ENCODE data around the gene DNAJA3.

The DNAJA3 gene

DNA sequence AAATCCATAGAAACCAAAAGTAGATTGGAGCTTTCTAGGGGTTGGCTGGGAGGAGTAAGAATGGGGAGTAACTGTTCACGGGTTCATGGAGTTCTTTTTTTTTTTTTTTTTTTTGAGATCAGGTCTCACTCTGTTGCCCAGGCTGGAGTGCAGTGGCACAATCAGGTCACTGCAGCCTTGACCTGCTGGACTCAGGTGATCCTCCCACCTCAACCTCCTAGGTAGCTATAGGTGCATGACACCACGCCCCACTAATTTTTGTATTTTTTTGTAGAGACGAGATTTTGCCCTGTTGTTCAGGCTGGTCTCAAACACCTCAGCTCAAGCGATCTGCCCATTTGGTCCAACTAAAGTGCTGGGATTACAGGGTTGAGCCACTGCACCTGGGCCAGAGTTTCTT, 47.2 kb downstream of the DNAJA3 start:
- no peak for ATAC-seq
- TF ChIP-seq ZFP3 (CRISPR knock-in tag; IDR thresholded peaks at IDR 0.05) = no peak
- TF ChIP-seq ZNF8 (CRISPR knock-in tag; IDR thresholded peaks at IDR 0.05) = no peak
- no peak for TF ChIP-seq GLIS3 (CRISPR knock-in tag; IDR thresholded peaks at IDR 0.05)
- TF ChIP-seq OSR1 (CRISPR knock-in tag; IDR thresholded peaks at IDR 0.05) = no peak
- TF ChIP-seq, protein P1, sequence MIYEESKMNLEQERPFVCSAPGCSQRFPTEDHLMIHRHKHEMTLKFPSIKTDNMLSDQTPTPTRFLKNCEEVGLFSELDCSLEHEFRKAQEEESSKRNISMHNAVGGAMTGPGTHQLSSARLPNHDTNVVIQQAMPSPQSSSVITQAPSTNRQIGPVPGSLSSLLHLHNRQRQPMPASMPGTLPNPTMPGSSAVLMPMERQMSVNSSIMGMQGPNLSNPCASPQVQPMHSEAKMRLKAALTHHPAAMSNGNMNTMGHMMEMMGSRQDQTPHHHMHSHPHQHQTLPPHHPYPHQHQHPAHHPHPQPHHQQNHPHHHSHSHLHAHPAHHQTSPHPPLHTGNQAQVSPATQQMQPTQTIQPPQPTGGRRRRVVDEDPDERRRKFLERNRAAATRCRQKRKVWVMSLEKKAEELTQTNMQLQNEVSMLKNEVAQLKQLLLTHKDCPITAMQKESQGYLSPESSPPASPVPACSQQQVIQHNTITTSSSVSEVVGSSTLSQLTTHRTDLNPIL (CRISPR knock-in tag; IDR thresholded peaks at IDR 0.05; ENCODE audit: low read depth) = no peak
- TF ChIP-seq ISL1 (CRISPR knock-in tag; IDR thresholded peaks at IDR 0.05) = no peak
- no peak for TF ChIP-seq TSHZ2 (CRISPR knock-in tag; IDR thresholded peaks at IDR 0.05)
- no peak for TF ChIP-seq ZFP30 (CRISPR knock-in tag; IDR thresholded peaks at IDR 0.05)
- TF ChIP-seq BACH2 (CRISPR knock-in tag; IDR thresholded peaks at IDR 0.05; ENCODE audit: borderline replicate concordance) = no peak
- TF ChIP-seq, protein P2, sequence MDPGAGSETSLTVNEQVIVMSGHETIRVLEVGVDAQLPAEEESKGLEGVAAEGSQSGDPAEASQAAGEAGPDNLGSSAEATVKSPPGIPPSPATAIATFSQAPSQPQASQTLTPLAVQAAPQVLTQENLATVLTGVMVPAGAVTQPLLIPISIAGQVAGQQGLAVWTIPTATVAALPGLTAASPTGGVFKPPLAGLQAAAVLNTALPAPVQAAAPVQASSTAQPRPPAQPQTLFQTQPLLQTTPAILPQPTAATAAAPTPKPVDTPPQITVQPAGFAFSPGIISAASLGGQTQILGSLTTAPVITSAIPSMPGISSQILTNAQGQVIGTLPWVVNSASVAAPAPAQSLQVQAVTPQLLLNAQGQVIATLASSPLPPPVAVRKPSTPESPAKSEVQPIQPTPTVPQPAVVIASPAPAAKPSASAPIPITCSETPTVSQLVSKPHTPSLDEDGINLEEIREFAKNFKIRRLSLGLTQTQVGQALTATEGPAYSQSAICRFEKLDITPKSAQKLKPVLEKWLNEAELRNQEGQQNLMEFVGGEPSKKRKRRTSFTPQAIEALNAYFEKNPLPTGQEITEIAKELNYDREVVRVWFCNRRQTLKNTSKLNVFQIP (CRISPR knock-in tag; IDR thresholded peaks at IDR 0.05; ENCODE audit: borderline replicate concordance, low read depth) = no peak
- TF ChIP-seq ESRRG (CRISPR knock-in tag; IDR thresholded peaks at IDR 0.05) = no peak
- no peak for TF ChIP-seq ARNTL (CRISPR knock-in tag; IDR thresholded peaks at IDR 0.05; ENCODE audit: borderline replicate concordance, low read depth)
- TF ChIP-seq ZNF70 (CRISPR knock-in tag; IDR thresholded peaks at IDR 0.05) = no peak

DNA sequence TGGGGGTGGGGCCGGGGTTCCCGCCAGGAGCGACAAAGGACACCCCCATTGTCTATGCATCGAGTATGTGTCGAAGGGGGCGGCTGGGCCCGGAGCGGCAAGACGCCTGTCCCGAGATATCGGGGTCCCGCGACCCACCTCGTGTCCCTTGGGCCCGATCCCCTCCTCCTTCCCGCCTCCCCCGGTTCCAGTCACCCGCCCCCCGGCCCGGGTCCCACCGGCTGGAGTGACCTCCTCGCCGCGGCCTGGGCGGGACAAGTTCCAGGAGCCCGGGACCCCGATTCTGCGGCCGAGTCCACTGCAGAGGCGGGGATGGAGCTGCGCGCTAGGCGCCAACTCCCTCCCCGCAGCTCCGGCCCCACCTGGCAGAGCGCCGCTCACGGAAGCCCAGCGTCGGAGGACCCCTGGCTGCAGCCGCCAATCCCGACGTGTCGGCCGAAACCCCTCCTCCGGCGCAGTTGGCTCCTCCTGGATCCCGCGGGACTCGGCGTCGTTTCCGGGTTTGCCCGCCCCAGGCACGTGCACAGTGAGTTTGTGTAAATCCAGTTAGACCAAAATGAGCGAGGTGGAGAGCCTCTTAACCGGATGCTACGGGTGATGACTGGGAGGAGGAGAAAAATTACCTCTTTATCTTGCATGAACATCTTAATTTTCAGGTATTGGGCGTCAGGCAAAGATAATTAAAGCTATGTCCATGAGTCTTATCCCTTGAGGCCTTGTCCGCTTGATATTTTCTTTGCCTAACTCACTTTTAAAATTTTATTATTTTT, 48.7 kb downstream of the DNAJA3 start, which contains the start of gene NMRAL1:
Gene NMRAL1 (minus strand): TSS at position 434 of the 770 bp plus-strand sequence. CDS start 493 bp downstream, outside the sequence.
- no peak for TF ChIP-seq TCF4 (CRISPR knock-in tag; IDR thresholded peaks at IDR 0.05; ENCODE audit: borderline replicate concordance)
- TF ChIP-seq OSR1 (CRISPR knock-in tag; IDR thresholded peaks at IDR 0.05) = no peak
- TF ChIP-seq ZFP3 (CRISPR knock-in tag; IDR thresholded peaks at IDR 0.05) = 0 out of 2 replicates have a peak, but pooled peaks have one; percentile 50
- no peak for TF ChIP-seq ARNTL (CRISPR knock-in tag; IDR thresholded peaks at IDR 0.05; ENCODE audit: borderline replicate concordance, low read depth)
- no peak for TF ChIP-seq ZNF8 (CRISPR knock-in tag; IDR thresholded peaks at IDR 0.05)
- TF ChIP-seq ISL1 (CRISPR knock-in tag; IDR thresholded peaks at IDR 0.05) = no peak
- TF ChIP-seq ZNF565 (CRISPR knock-in tag; conservative IDR thresholded peaks at IDR 0.05; ENCODE audit: low read depth) = no peak
- TF ChIP-seq, protein P2 (CRISPR knock-in tag; IDR thresholded peaks at IDR 0.05; ENCODE audit: borderline replicate concordance, low read depth) = 0 out of 2 replicates have a peak, but pooled peaks have one; percentile 33
- 0 out of 2 replicates have a peak, but pooled peaks have one; percentile 29 for TF ChIP-seq SNAI2 (CRISPR knock-in tag; IDR thresholded peaks at IDR 0.05)
- TF ChIP-seq ESRRG (CRISPR knock-in tag; IDR thresholded peaks at IDR 0.05) = no peak
- no peak for TF ChIP-seq ZFP30 (CRISPR knock-in tag; IDR thresholded peaks at IDR 0.05)
- TF ChIP-seq TSHZ2 (CRISPR knock-in tag; IDR thresholded peaks at IDR 0.05) = peak; percentile 16; the same call in 1 of the 2 replicates
- 0 out of 2 replicates have a peak, but pooled peaks have one; percentile 73 for TF ChIP-seq CSDC2 (CRISPR knock-in tag; IDR thresholded peaks at IDR 0.05)
- ATAC-seq = peak; percentile 80
